OCI-LY1 (cell line): ENCODE data around the gene SPINK6.

ENCODE experiments used
- H2AFZ ChIP-seq: fragments of 200-600 bp; sonication (generic), shearing (Covaris generic); 2 replicates; pipeline ENCODE4 v1.6.0; 2014; ENCODE audit warnings: antibody characterized with exemption, mild to moderate bottlenecking, low read length
- H3F3A ChIP-seq: fragments of 200-600 bp; sonication (generic), shearing (Covaris generic); 2 replicates; pipeline ENCODE4 v1.6.0; 2014; ENCODE audit warnings: mild to moderate bottlenecking, antibody characterized with exemption, low read length, moderate library complexity; ENCODE audit not compliant: insufficient read depth
- H3K27ac ChIP-seq: fragments of 200-600 bp; sonication (generic); 2 replicates; pipeline ENCODE4 v1.5.1; 2014; ENCODE audit warnings: low read length, mixed run types, mild to moderate bottlenecking, low read depth; ENCODE audit not compliant: poor library complexity, severe bottlenecking
- H3K27me3 ChIP-seq: fragments of 200-600 bp; sonication (generic); 2 replicates; pipeline ENCODE4 v1.6.0; 2014; ENCODE audit warnings: antibody characterized with exemption, mild to moderate bottlenecking, low read length, moderate library complexity; ENCODE audit not compliant: insufficient read depth
- H3K36me3 ChIP-seq: fragments of 200-600 bp; sonication (generic); 2 replicates; pipeline ENCODE4 v1.6.1; 2014; ENCODE audit warnings: mild to moderate bottlenecking, antibody characterized with exemption, low read length, moderate library complexity, mixed read lengths; ENCODE audit not compliant: insufficient read depth
- H3K4me1 ChIP-seq: fragments of 200-600 bp; sonication (generic); 2 replicates; pipeline ENCODE4 v1.5.1; 2014; ENCODE audit warnings: mild to moderate bottlenecking, low read length, moderate library complexity; ENCODE audit not compliant: insufficient read depth, severe bottlenecking
- H3K4me2 ChIP-seq: fragments of 200-600 bp; sonication (generic), shearing (Covaris generic); 2 replicates; pipeline ENCODE4 v1.6.1; 2014; ENCODE audit warnings: low read length
- H3K4me3 ChIP-seq: fragments of 200-600 bp; sonication (generic); 2 replicates; pipeline ENCODE4 v1.5.1; 2014; ENCODE audit warnings: low read length, low read depth, mild to moderate bottlenecking, mixed read lengths; ENCODE audit not compliant: poor library complexity, severe bottlenecking
- H3K79me2 ChIP-seq: fragments of 200-600 bp; shearing (Covaris generic); 2 replicates; pipeline ENCODE4 v1.6.1; 2016; ENCODE audit warnings: mixed run types, low read length, mixed read lengths; ENCODE audit not compliant: insufficient read depth
- H3K9ac ChIP-seq: fragments of 200-600 bp; sonication (generic), shearing (Covaris generic); 2 replicates; pipeline ENCODE4 v1.6.1; 2014; ENCODE audit warnings: mild to moderate bottlenecking, low read length, mixed read lengths
- H3K9me2 ChIP-seq: fragments of 200-600 bp; sonication (generic), shearing (Covaris generic); 2 replicates; pipeline ENCODE4 v1.6.1; 2014; ENCODE audit warnings: low read depth, mild to moderate bottlenecking, low read length, mixed read lengths
- H3K9me3 ChIP-seq: fragments of 200-600 bp; shearing (Covaris generic); 2 replicates; pipeline ENCODE4 v1.6.1; 2014; ENCODE audit warnings: low read length, mixed read lengths
- H4K20me1 ChIP-seq: fragments of 200-600 bp; sonication (generic), shearing (Covaris generic); 2 replicates; pipeline ENCODE4 v1.6.0; 2016; ENCODE audit warnings: mild to moderate bottlenecking, low read length; ENCODE audit not compliant: insufficient read depth
- CTCF ChIP-seq: fragments of 200-600 bp; sonication (generic), shearing (Covaris generic); IDR thresholded peaks from 2 replicates; pipeline ENCODE4 v1.5.1; 2017; ENCODE audit warnings: mild to moderate bottlenecking, antibody characterized with exemption, low read length, moderate library complexity, mixed read lengths
- EZH2 ChIP-seq: fragments of 200-600 bp; sonication (generic), shearing (Covaris generic); IDR thresholded peaks from 2 replicates; pipeline ENCODE4 v1.8.0; 2017; ENCODE audit warnings: borderline replicate concordance, mixed run types, mild to moderate bottlenecking, antibody characterized with exemption, low read length, moderate library complexity, mixed read lengths

The SPINK6 gene

GRCh38 chr5:148202531-148203203, at the start of gene SPINK6:
Gene SPINK6, plus strand, starts transcription at chr5:148203042. Its CDS starts 55 bp downstream, at chr5:148203097.
- H3K4me1 ChIP-seq = no peaks in the 10 kb centered on the region
- H3K4me2 ChIP-seq = no peak within 1 kb of the TSS
- H3K9me3 ChIP-seq = no peaks in the 10 kb centered on the region
- H3K27ac ChIP-seq = no peak within 1 kb of the TSS
- no peaks in the 10 kb centered on the region for H3F3A ChIP-seq
- no peaks in the 10 kb centered on the region for H3K9me2 ChIP-seq
- no peaks in the 10 kb centered on the region for H3K27me3 ChIP-seq
- H3K9ac ChIP-seq = no peak within 1 kb of the TSS
- no peaks in the 10 kb centered on the region for H3K79me2 ChIP-seq
- no peak within 1 kb of the TSS for H2AFZ ChIP-seq
- TF ChIP-seq EZH2 (no peak), CTCF (no peak)
- no peaks in the 10 kb centered on the region for H3K36me3 ChIP-seq
- H4K20me1 ChIP-seq = no peaks in the 10 kb centered on the region
- no peak within 1 kb of the TSS for H3K4me3 ChIP-seq

- TF ChIP-seq EZH2 (no peak), CTCF (no peak)
- H3K27ac ChIP-seq = no peak overlapping the region
- H3K4me1 ChIP-seq = no peaks in the 10 kb centered on the region
- H3K79me2 ChIP-seq = no peaks in the 10 kb centered on the region
- no peak overlapping the region for H3K9ac ChIP-seq
- no peaks in the 10 kb centered on the region for H3F3A ChIP-seq
- H4K20me1 ChIP-seq = no peaks in the 10 kb centered on the region
- no peak overlapping the region for H3K4me3 ChIP-seq
- H2AFZ ChIP-seq = no peak overlapping the region
- no peaks in the 10 kb centered on the region for H3K36me3 ChIP-seq
- H3K27me3 ChIP-seq = no peaks in the 10 kb centered on the region
- no peak overlapping the region for H3K4me2 ChIP-seq
- H3K9me2 ChIP-seq = no peaks in the 10 kb centered on the region
- H3K9me3 ChIP-seq = no peaks in the 10 kb centered on the region
These were observed 46.2 kb upstream of the SPINK6 start for GRCh38 chr5:148156609-148157008.

- Histone ChIP-seq H3K9me2 (no peaks in the 10 kb centered on the region), H3K9ac (no peak overlapping the region), H3K27me3 (no peaks in the 10 kb centered on the region), H3K36me3 (no peaks in the 10 kb centered on the region), H2AFZ (no peak overlapping the region), H3F3A (no peaks in the 10 kb centered on the region), H3K4me3 (no peak overlapping the region), H3K27ac (no peak overlapping the region), H3K9me3 (no peaks in the 10 kb centered on the region), H3K4me1 (no peaks in the 10 kb centered on the region), H3K79me2 (no peaks in the 10 kb centered on the region), H3K4me2 (no peak overlapping the region), H4K20me1 (no peaks in the 10 kb centered on the region)
- TF ChIP-seq CTCF (no peak), EZH2 (no peak)
These were observed 40.8 kb upstream of the SPINK6 start for GRCh38 chr5:148162038-148162437.
